SH-SY5Y (cell line): ENCODE data around the gene GPR65.

ENCODE experiments used
- GATA2 ChIP-seq: IDR thresholded peaks from 2 replicates; pipeline ENCODE4 v1.6.1; 2011; ENCODE audit warnings: mild to moderate bottlenecking, low read depth, low read length
- GATA3 ChIP-seq: IDR thresholded peaks from 2 replicates; pipeline ENCODE4 v1.6.1; 2011; ENCODE audit warnings: low read depth, mild to moderate bottlenecking, low read length, moderate library complexity

- no peak for TF ChIP-seq GATA2
- TF ChIP-seq GATA3 = no peak
Observed at GRCh38 chr14:88049266-88049665, 44.3 kb downstream of the GPR65 start.
